Suprapubic skin (tissue), 3 donors: Measurements from ENCODE around the gene SCAMP5.

Experiments used
- CTCF ChIP-seq, 2 donors: fragments of 200-600 bp in 1 of 2; fragments of 450-650 bp in 1 of 2; sonication (generic) in 1 of 2; IDR thresholded peaks; one replicate each; pipeline ENCODE4 v1.5.1; 2016 to 2019; ENCODE audit warnings: antibody characterized with exemption in 2 of 2, mild to moderate bottlenecking in 1 of 2, moderate library complexity in 1 of 2
- EP300 ChIP-seq: sonication (generic); formaldehyde crosslinking; IDR thresholded peaks from one replicate; pipeline ENCODE4 v1.6.1; 2017; ENCODE audit warnings: antibody characterized with exemption
- POLR2A ChIP-seq, 2 donors: fragments of 450-650 bp; IDR thresholded peaks; one replicate each; pipeline ENCODE4 v1.6.1; 2017; ENCODE audit warnings: antibody characterized with exemption in 2 of 2, mild to moderate bottlenecking in 2 of 2, moderate library complexity in 2 of 2

GRCh38 chr15:74963213-74963612, 32.1 kb upstream of the SCAMP5 start:
- no peak for TF ChIP-seq CTCF (IDR thresholded peaks at IDR 0.05)
- TF ChIP-seq POLR2A (IDR thresholded peaks at IDR 0.05): no peak
- TF ChIP-seq EP300: no peak
